ENCODE data around the gene ALPG.

DNA sequence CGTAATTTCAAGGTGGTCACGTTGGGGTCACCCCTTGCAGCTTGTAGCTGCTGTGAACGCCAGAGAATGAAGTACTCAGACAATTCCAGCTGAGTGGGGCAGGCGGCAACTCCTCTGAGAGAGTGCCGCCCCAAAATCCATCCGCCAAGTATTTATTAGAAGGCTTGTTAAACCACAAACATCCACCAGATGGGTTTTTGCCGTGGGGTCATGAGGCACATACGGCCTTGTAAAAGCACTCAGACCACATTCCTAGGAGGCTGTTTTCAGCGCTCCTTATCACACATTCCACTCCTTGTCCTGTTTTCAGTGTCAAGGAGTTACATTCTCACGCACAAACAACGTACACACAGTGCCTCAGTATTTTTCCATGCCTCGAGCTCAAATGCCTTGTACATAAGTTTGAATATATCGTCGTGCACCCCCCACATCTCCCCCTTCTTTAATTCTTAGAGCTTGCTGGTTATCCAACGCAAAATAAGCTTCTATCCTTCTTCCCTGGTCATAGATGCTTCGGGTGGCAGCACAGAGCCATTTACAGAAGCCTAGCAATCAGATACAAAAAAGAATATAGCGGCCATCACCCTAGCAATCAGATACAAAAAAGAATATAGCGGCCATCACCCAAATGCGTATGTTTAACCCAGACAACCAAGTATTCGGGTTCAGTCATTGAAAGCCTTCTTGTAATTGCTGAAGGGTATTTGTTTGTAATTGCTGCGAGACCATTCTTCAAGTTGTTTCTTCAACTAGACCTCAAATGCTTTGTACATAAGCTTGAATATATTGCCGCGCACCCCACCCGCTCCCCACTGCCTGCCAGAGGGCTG, 20.8 kb upstream of the ALPG start:
- TF ChIP-seq EZH2 (conservative IDR thresholded peaks at IDR 0.05; ENCODE audit: low read depth, low read length) (peak; percentile 62; the same call in 1 of the 2 replicates), ZNF274 (CRISPR knock-in tag; IDR thresholded peaks at IDR 0.05) (no peak), CEBPG (CRISPR knock-in tag; IDR thresholded peaks at IDR 0.05) (no peak), ARNT2 (CRISPR knock-in tag; IDR thresholded peaks at IDR 0.05; ENCODE audit: low read depth) (no peak), ZNF564 (CRISPR knock-in tag; IDR thresholded peaks at IDR 0.05) (no peak), RNF2 (conservative IDR thresholded peaks at IDR 0.05; ENCODE audit: low read depth) (no peak), ZNF335 (CRISPR knock-in tag; IDR thresholded peaks at IDR 0.05) (no peak)
- TF ChIP-seq, protein P1, sequence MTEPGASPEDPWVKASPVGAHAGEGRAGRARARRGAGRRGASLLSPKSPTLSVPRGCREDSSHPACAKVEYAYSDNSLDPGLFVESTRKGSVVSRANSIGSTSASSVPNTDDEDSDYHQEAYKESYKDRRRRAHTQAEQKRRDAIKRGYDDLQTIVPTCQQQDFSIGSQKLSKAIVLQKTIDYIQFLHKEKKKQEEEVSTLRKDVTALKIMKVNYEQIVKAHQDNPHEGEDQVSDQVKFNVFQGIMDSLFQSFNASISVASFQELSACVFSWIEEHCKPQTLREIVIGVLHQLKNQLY (CRISPR knock-in tag; IDR thresholded peaks at IDR 0.05): no peak
- TF ChIP-seq, protein P2, sequence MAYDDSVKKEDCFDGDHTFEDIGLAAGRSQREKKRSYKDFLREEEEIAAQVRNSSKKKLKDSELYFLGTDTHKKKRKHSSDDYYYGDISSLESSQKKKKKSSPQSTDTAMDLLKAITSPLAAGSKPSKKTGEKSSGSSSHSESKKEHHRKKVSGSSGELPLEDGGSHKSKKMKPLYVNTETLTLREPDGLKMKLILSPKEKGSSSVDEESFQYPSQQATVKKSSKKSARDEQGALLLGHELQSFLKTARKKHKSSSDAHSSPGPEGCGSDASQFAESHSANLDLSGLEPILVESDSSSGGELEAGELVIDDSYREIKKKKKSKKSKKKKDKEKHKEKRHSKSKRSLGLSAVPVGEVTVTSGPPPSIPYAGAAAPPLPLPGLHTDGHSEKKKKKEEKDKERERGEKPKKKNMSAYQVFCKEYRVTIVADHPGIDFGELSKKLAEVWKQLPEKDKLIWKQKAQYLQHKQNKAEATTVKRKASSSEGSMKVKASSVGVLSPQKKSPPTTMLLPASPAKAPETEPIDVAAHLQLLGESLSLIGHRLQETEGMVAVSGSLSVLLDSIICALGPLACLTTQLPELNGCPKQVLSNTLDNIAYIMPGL (CRISPR knock-in tag; IDR thresholded peaks at IDR 0.05; ENCODE audit: borderline replicate concordance in 1 of 2, low read depth in 1 of 2): no peak

All from HepG2 (cell line).